Transverse colon (tissue), 4 donors: Measurements from ENCODE around the gene ABCD1.

Experiments
- CTCF ChIP-seq, 5 experiments: fragments of 200-600 bp in 3 of 5; fragments of 450-650 bp in 2 of 5; sonication (generic) in 3 of 5; IDR thresholded peaks; 1 replicate in 2 of 5; 2 replicates in 3 of 5; pipeline ENCODE4 v1.5.1; 2016 to 2017; ENCODE audit warnings: antibody characterized with exemption in 5 of 5, inconsistent platforms in 3 of 5, mild to moderate bottlenecking in 2 of 5, moderate library complexity in 1 of 5
- POLR2A ChIP-seq: fragments of 450-650 bp; IDR thresholded peaks from one replicate; pipeline ENCODE4 v1.6.1; 2016; ENCODE audit warnings: antibody characterized with exemption, mild to moderate bottlenecking, moderate library complexity
- POLR2AphosphoS5 ChIP-seq, 3 donors: sonication (generic); formaldehyde crosslinking; IDR thresholded peaks; one replicate each; pipeline ENCODE4 v1.6.1; 2016; ENCODE audit warnings: antibody characterized with exemption in 3 of 3

GRCh38 chrX:153726286-153727122, 1.8 kb downstream of the ABCD1 start:
- no peak for TF ChIP-seq CTCF (IDR thresholded peaks at IDR 0.05)
- no peak for TF ChIP-seq POLR2A
- peak in 1 of 3 donors; percentile 7 for TF ChIP-seq POLR2AphosphoS5 (IDR thresholded peaks at IDR 0.05)
